ENCODE results near the gene BEND5.

Gene BEND5

DNA sequence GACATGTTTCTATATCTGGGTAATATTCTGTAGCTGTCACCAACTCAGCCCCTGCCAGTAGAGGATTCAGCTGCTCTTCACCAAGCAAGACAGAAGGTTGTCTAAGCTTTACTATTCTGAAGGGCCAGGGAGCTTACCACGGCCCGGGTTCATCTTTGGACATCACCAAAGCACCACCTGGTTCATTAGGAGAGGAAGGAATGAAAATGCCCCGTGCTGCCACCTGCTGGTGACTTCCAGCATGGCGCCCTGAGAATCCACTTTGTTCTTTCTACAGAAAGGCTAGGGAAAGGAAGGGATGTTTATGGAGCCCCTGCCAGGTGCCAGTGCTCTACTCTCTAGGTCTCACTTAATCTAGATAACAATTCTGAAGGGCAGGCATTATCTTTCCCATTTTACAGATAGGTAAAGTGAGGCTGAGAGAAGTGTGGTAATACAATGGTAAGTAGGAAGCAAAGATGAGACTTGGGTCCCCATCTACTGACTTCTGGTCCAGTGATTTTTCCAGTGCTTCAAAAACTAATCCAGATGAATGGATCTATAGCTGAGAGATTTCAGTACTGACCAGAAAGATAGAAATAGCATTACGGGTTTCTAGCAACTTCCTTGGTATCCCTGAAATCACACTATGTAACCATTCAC lies 79.5 kb downstream of the BEND5 start:
- no peaks in the 10 kb centered on the region for H3K27me3 ChIP-seq (ENCODE audit: insufficient read depth, low read length)
- H2AK5ac ChIP-seq (ENCODE audit: low read length) = no peak overlapping the region
- DNase-seq = peak; percentile 42 to 78
- no peaks in the 10 kb centered on the region for H3K4me1 ChIP-seq (ENCODE audit: control insufficient read depth in 1 of 2, insufficient read depth in 2 of 2, low read length in 2 of 2)
- no peak overlapping the region for H4K91ac ChIP-seq (ENCODE audit: low read depth, low read length)
- no peaks in the 10 kb centered on the region for H3K36me3 ChIP-seq (ENCODE audit: control insufficient read depth in 1 of 2, insufficient read depth in 2 of 2, low read length in 2 of 2)
- H4K8ac ChIP-seq (ENCODE audit: low read depth, low read length) = no peak overlapping the region
- H3K23ac ChIP-seq (ENCODE audit: low read length) = no peak overlapping the region
- H2BK5ac ChIP-seq (ENCODE audit: low read depth, low read length, poor library complexity) = no peak overlapping the region
- H3K18ac ChIP-seq (ENCODE audit: low read length) = no peak overlapping the region
- H3K27ac ChIP-seq (ENCODE audit: low read depth, low read length) = no peak overlapping the region
- no peaks in the 10 kb centered on the region for H3K79me2 ChIP-seq (ENCODE audit: control insufficient read depth, insufficient read depth, low read length, poor library complexity)
- no peak overlapping the region for H4K12ac ChIP-seq (ENCODE audit: low read depth, low read length)
- peaks cover 1% of the 10 kb centered on the region for H3K9me3 ChIP-seq (ENCODE audit: insufficient read depth, low read depth, low read length)
- no peak overlapping the region for H2BK12ac ChIP-seq (ENCODE audit: low read length)
- H3K9ac ChIP-seq (ENCODE audit: low read length) = no peak overlapping the region
- WGBS (ENCODE audit: extremely low coverage, insufficient coverage, insufficient read length) = no CpG with 5 or more reads among the region's 5 CpGs
- H2BK120ac ChIP-seq (ENCODE audit: insufficient read depth, low read length, poor library complexity) = no peak overlapping the region
- H3K79me1 ChIP-seq (ENCODE audit: low read length) = no peaks in the 10 kb centered on the region
- H3K4me2 ChIP-seq (ENCODE audit: low read length) = no peak overlapping the region
- H3K14ac ChIP-seq (ENCODE audit: low read length) = no peak overlapping the region
- H2AFZ ChIP-seq (ENCODE audit: insufficient read depth, low read length, poor library complexity) = no peak overlapping the region
- no peak overlapping the region for H3K4ac ChIP-seq (ENCODE audit: low read depth, low read length)
- no peak overlapping the region for H3K4me3 ChIP-seq (ENCODE audit: low read depth, low read length)

DNA sequence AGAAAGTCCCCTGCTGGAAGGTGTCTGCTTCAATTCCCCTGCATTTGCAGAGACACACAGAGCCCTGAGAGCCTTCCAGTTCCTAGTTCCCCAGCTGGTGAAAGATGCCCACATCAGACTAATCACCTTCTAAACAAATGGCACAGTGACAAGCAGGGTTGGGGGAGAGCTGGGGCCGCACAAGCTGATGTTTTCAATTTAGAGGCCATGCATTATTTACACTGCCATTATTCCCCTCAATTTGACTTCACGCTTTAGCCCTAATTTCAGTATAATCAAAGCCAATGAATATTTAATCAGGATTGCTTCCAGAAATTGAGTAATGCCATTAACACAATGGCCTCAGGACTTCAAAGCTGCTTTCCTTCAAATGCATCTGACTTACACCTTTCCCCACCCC lies 81.5 kb downstream of the BEND5 start:
- Histone ChIP-seq H3K9ac (ENCODE audit: low read length) (no peak overlapping the region), H3K79me1 (ENCODE audit: low read length) (no peaks in the 10 kb centered on the region), H2BK5ac (ENCODE audit: low read depth, low read length, poor library complexity) (no peak overlapping the region), H3K14ac (ENCODE audit: low read length) (no peak overlapping the region), H3K27me3 (ENCODE audit: insufficient read depth, low read length) (no peaks in the 10 kb centered on the region), H3K18ac (ENCODE audit: low read length) (no peak overlapping the region), H3K4me2 (ENCODE audit: low read length) (no peak overlapping the region), H3K36me3 (ENCODE audit: control insufficient read depth in 1 of 2, insufficient read depth in 2 of 2, low read length in 2 of 2) (no peaks in the 10 kb centered on the region), H3K79me2 (ENCODE audit: control insufficient read depth, insufficient read depth, low read length, poor library complexity) (no peaks in the 10 kb centered on the region), H2AFZ (ENCODE audit: insufficient read depth, low read length, poor library complexity) (no peak overlapping the region), H3K4ac (ENCODE audit: low read depth, low read length) (no peak overlapping the region), H2BK120ac (ENCODE audit: insufficient read depth, low read length, poor library complexity) (no peak overlapping the region), H4K91ac (ENCODE audit: low read depth, low read length) (no peak overlapping the region), H3K23ac (ENCODE audit: low read length) (no peak overlapping the region), H2BK12ac (ENCODE audit: low read length) (no peak overlapping the region), H2AK5ac (ENCODE audit: low read length) (no peak overlapping the region), H4K8ac (ENCODE audit: low read depth, low read length) (no peak overlapping the region), H3K9me3 (ENCODE audit: insufficient read depth, low read depth, low read length) (peaks cover under 1% of the 10 kb centered on the region), H3K27ac (ENCODE audit: low read depth, low read length) (no peak overlapping the region), H3K4me3 (ENCODE audit: low read depth, low read length) (no peak overlapping the region), H4K12ac (ENCODE audit: low read depth, low read length) (no peak overlapping the region), H3K4me1 (ENCODE audit: control insufficient read depth in 1 of 2, insufficient read depth in 2 of 2, low read length in 2 of 2) (no peaks in the 10 kb centered on the region)
- no peak for DNase-seq
- WGBS (ENCODE audit: extremely low coverage, insufficient coverage, insufficient read length) = no CpG with 5 or more reads among the region's 2 CpGs

DNA sequence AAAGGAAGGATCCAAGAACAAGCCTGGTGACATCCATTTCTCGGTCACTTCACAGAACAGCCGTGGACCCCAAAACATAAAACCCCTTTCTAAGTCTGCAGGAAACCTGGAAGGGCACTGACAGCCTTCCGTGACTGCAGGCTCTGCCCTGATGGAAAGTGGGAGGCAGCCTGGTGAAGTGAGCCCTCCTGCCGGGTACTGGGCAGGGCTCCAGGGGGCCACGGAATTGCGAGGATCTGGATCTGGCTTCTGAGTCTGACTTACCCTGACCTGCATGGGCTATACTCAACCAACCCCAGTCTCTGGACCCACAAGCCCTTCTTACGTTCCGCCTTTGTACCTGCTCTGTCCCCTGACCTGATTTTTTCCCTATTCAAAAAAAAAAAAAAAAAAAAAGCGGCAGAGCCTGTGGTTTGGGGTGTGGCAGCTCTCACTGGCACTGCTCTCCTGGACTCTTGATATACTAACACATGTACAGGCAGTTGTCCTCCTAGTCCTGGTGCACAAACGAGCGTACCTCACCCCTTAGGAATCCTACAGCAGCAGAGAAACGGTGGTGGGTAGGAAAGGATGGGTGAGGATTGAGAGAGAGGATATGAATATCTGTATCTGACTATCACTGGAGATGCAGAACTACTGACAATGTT lies 82.9 kb downstream of the BEND5 start:
- H3K4ac ChIP-seq (ENCODE audit: low read depth, low read length) = no peak overlapping the region
- H3K4me1 ChIP-seq (ENCODE audit: control insufficient read depth in 1 of 2, insufficient read depth in 2 of 2, low read length in 2 of 2) = no peaks in the 10 kb centered on the region
- no peak overlapping the region for H3K4me3 ChIP-seq (ENCODE audit: low read depth, low read length)
- no peak overlapping the region for H2BK120ac ChIP-seq (ENCODE audit: insufficient read depth, low read length, poor library complexity)
- no CpG with 5 or more reads among the region's 12 CpGs for WGBS (ENCODE audit: extremely low coverage, insufficient coverage, insufficient read length)
- H3K9ac ChIP-seq (ENCODE audit: low read length) = no peak overlapping the region
- no peak overlapping the region for H3K18ac ChIP-seq (ENCODE audit: low read length)
- no peak overlapping the region for H2BK5ac ChIP-seq (ENCODE audit: low read depth, low read length, poor library complexity)
- H3K27ac ChIP-seq (ENCODE audit: low read depth, low read length) = no peak overlapping the region
- H2AK5ac ChIP-seq (ENCODE audit: low read length) = no peak overlapping the region
- no peaks in the 10 kb centered on the region for H3K9me3 ChIP-seq (ENCODE audit: insufficient read depth, low read depth, low read length)
- no peaks in the 10 kb centered on the region for H3K79me1 ChIP-seq (ENCODE audit: low read length)
- H2AFZ ChIP-seq (ENCODE audit: insufficient read depth, low read length, poor library complexity) = no peak overlapping the region
- no peak overlapping the region for H4K12ac ChIP-seq (ENCODE audit: low read depth, low read length)
- no peak for DNase-seq
- H4K91ac ChIP-seq (ENCODE audit: low read depth, low read length) = no peak overlapping the region
- H2BK12ac ChIP-seq (ENCODE audit: low read length) = no peak overlapping the region
- no peak overlapping the region for H3K14ac ChIP-seq (ENCODE audit: low read length)
- H3K23ac ChIP-seq (ENCODE audit: low read length) = no peak overlapping the region
- H3K27me3 ChIP-seq (ENCODE audit: insufficient read depth, low read length) = no peaks in the 10 kb centered on the region
- H3K4me2 ChIP-seq (ENCODE audit: low read length) = no peak overlapping the region
- no peaks in the 10 kb centered on the region for H3K36me3 ChIP-seq (ENCODE audit: control insufficient read depth in 1 of 2, insufficient read depth in 2 of 2, low read length in 2 of 2)
- H4K8ac ChIP-seq (ENCODE audit: low read depth, low read length) = no peak overlapping the region
- no peaks in the 10 kb centered on the region for H3K79me2 ChIP-seq (ENCODE audit: control insufficient read depth, insufficient read depth, low read length, poor library complexity)

DNA sequence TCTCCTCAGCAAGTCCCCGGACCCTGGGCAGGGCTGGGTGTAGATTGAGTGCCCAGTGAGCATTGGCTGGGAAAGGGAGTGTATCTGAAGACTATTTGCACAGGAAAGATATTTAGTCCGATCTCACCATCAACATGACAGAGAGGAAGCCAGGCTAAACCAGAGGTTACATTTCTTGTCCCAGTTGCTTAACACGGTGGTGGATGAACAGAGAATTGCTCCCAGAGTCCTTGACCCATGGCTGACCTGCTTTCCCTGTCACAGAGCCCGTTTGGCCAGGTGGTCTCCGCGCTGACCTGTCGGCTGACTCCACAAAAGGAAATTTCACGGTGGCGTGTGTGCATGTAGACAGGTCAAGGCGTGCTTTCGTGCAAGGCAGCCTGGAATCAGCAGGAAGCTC lies 83.5 kb downstream of the BEND5 start:
- Histone ChIP-seq H3K79me2 (ENCODE audit: control insufficient read depth, insufficient read depth, low read length, poor library complexity) (no peaks in the 10 kb centered on the region), H4K12ac (ENCODE audit: low read depth, low read length) (no peak overlapping the region), H3K27me3 (ENCODE audit: insufficient read depth, low read length) (no peaks in the 10 kb centered on the region), H3K23ac (ENCODE audit: low read length) (no peak overlapping the region), H3K4me2 (ENCODE audit: low read length) (no peak overlapping the region), H2BK5ac (ENCODE audit: low read depth, low read length, poor library complexity) (no peak overlapping the region), H2AK5ac (ENCODE audit: low read length) (no peak overlapping the region), H3K79me1 (ENCODE audit: low read length) (no peaks in the 10 kb centered on the region), H3K9ac (ENCODE audit: low read length) (no peak overlapping the region), H3K4me3 (ENCODE audit: low read depth, low read length) (no peak overlapping the region), H4K8ac (ENCODE audit: low read depth, low read length) (no peak overlapping the region), H3K36me3 (ENCODE audit: control insufficient read depth in 1 of 2, insufficient read depth in 2 of 2, low read length in 2 of 2) (no peaks in the 10 kb centered on the region), H3K14ac (ENCODE audit: low read length) (no peak overlapping the region), H3K18ac (ENCODE audit: low read length) (no peak overlapping the region), H3K4ac (ENCODE audit: low read depth, low read length) (no peak overlapping the region), H2BK12ac (ENCODE audit: low read length) (no peak overlapping the region), H3K27ac (ENCODE audit: low read depth, low read length) (no peak overlapping the region), H2BK120ac (ENCODE audit: insufficient read depth, low read length, poor library complexity) (no peak overlapping the region), H3K9me3 (ENCODE audit: insufficient read depth, low read depth, low read length) (no peaks in the 10 kb centered on the region), H2AFZ (ENCODE audit: insufficient read depth, low read length, poor library complexity) (no peak overlapping the region), H3K4me1 (ENCODE audit: control insufficient read depth in 1 of 2, insufficient read depth in 2 of 2, low read length in 2 of 2) (no peaks in the 10 kb centered on the region), H4K91ac (ENCODE audit: low read depth, low read length) (no peak overlapping the region)
- no CpG with 5 or more reads among the region's 11 CpGs for WGBS (ENCODE audit: extremely low coverage, insufficient coverage, insufficient read length)
- DNase-seq = no peak

Measured in trophoblast cell (in vitro differentiated cells and primary cell).